K562 (cell line): Measurements from ENCODE around the gene LSR. TPM values are rescaled to one million over a fixed set of nuclear protein-coding genes. Genes with fewer than 3 reads are reported as not detected.
A peak's percentile ranks its signal among the peaks of the same experiment; 100 is the strongest.

Experiments
- CREM ChIP-seq: IDR thresholded peaks from 2 replicates; pipeline ENCODE4 v1.6.1; 2014; ENCODE audit warnings: antibody characterized with exemption, low read depth
- CTBP1 ChIP-seq: fragments of 450-650 bp; IDR thresholded peaks from 2 replicates; pipeline ENCODE4 v1.6.1; 2016; ENCODE audit warnings: borderline replicate concordance
- CXXC5 ChIP-seq: fragments of 250-450 bp; sonication (Bioruptor Pico); IDR thresholded peaks from 2 replicates; pipeline ENCODE4 v1.8.0; 2022; ENCODE audit warnings: inconsistent platforms, mild to moderate bottlenecking, moderate library complexity
- FOXP1 ChIP-seq: sonication (generic); formaldehyde crosslinking; IDR thresholded peaks from 2 replicates; pipeline ENCODE4 v1.8.0; 2022; ENCODE audit warnings: mild to moderate bottlenecking, missing genetic modification reagents
- JUND ChIP-seq, 2 experiments: IDR thresholded peaks; 2 replicates in 1 of 2; 3 replicates in 1 of 2; pipeline ENCODE4 v1.6.1; 2011; ENCODE audit warnings: borderline replicate concordance in 2 of 2, low read depth in 2 of 2, low read length in 2 of 2, improper control_type of control experiment in 1 of 2, missing biosample characterization in 1 of 2, missing genetic modification characterization in 1 of 2, missing genetic modification reagents in 1 of 2
- TEAD4 ChIP-seq, 2 experiments: sonication (generic) in 1 of 2; formaldehyde crosslinking in 1 of 2; IDR thresholded peaks; 2 replicates each; pipeline versions ENCODE4 v1.6.1 to v1.8.0; 2012 to 2022; ENCODE audit warnings: borderline replicate concordance in 1 of 2, inconsistent platforms in 1 of 2, low read length in 1 of 2, mild to moderate bottlenecking in 1 of 2, missing genetic modification reagents in 1 of 2
- polyA plus RNA-seq, 8 experiments: library from polyadenylated mRNA; depleted of rRNA in 4 of 8; stranded (reverse) in 5 of 8; unstranded in 3 of 8; fragments of >200 nt; fragmentation: Nextera tagmentation in 2 of 8; fragmentation: Illumina TruSeq in 1 of 8; extraction: Ambion mirVana in 2 of 8; extraction: Trizol in 1 of 8; gene quantifications; 2 replicates each; pipeline versions ENCODE4 v1.2.1 to v1.2.3, GENCODE V29; 2011 to 2014; ENCODE audit warnings: inconsistent platforms in 1 of 8, missing spikeins in 1 of 8
- total RNA-seq, 7 experiments: library from RNA; depleted of rRNA in 6 of 7; stranded (reverse); fragments of >200 nt in 6 of 7; fragmentation: Illumina TruSeq in 2 of 7; extraction: Trizol in 2 of 7; gene quantifications; 2 replicates each; pipeline versions ENCODE4 v1.2.1 to v1.2.3, GENCODE V29; 2011 to 2021; ENCODE audit warnings: low replicate concordance in 1 of 7
- TF ChIP-seq, protein P1 (sequence below): fragments of 450-650 bp; IDR thresholded peaks from 2 replicates; pipeline ENCODE4 v1.6.1; 2017; ENCODE audit warnings: antibody characterized with exemption, mild to moderate bottlenecking

Gene LSR
- total and polyA plus RNA-seq, 9 of the 15 experiments (the other 6 are each of a cell fraction or from before 2014, with no cell fraction given): 0.44 to 87.9 (median 28.0) TPM

DNA sequence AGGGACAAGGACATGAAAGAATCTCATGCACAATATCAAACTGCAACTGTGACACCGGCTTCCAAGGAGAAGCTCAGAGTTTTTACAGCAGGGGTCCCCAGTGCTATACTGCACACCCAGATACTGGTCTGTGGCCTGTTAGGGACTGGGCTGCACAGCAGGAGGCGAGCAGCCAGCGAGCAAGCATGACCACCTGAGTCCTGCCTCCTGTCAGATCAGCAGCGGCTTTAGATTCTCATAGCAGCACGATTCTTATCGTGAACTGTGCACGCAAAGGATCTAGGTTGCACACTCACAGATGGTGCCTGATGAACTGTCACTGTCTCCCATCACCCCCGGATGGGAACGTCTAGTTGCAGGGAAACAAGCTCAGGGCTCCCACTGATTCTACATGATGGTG is 67.1 kb downstream of the LSR start (continued):
- TF ChIP-seq, protein P1, sequence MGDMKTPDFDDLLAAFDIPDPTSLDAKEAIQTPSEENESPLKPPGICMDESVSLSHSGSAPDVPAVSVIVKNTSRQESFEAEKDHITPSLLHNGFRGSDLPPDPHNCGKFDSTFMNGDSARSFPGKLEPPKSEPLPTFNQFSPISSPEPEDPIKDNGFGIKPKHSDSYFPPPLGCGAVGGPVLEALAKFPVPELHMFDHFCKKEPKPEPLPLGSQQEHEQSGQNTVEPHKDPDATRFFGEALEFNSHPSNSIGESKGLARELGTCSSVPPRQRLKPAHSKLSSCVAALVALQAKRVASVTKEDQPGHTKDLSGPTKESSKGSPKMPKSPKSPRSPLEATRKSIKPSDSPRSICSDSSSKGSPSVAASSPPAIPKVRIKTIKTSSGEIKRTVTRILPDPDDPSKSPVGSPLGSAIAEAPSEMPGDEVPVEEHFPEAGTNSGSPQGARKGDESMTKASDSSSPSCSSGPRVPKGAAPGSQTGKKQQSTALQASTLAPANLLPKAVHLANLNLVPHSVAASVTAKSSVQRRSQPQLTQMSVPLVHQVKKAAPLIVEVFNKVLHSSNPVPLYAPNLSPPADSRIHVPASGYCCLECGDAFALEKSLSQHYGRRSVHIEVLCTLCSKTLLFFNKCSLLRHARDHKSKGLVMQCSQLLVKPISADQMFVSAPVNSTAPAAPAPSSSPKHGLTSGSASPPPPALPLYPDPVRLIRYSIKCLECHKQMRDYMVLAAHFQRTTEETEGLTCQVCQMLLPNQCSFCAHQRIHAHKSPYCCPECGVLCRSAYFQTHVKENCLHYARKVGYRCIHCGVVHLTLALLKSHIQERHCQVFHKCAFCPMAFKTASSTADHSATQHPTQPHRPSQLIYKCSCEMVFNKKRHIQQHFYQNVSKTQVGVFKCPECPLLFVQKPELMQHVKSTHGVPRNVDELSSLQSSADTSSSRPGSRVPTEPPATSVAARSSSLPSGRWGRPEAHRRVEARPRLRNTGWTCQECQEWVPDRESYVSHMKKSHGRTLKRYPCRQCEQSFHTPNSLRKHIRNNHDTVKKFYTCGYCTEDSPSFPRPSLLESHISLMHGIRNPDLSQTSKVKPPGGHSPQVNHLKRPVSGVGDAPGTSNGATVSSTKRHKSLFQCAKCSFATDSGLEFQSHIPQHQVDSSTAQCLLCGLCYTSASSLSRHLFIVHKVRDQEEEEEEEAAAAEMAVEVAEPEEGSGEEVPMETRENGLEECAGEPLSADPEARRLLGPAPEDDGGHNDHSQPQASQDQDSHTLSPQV: peak; percentile 47
- peak; percentile 52; the same call in 1 of the 2 replicates for TF ChIP-seq CREM
- peak; percentile 64; the same call in 1 of the 2 replicates for TF ChIP-seq CXXC5 (CRISPR knock-in tag)
- no peak for TF ChIP-seq FOXP1 (CRISPR knock-in tag)
- no peak for TF ChIP-seq JUND (IDR thresholded peaks at IDR 0.05; ENCODE audit: borderline replicate concordance, low read depth, low read length)
- peak; percentile 33; the same call in 1 of the 3 replicates for TF ChIP-seq JUND (tag; IDR thresholded peaks at IDR 0.05; ENCODE audit: borderline replicate concordance, low read depth, low read length)
- TF ChIP-seq CTBP1: peak; percentile 79; the same call in 1 of the 2 replicates
- TF ChIP-seq TEAD4 (IDR thresholded peaks at IDR 0.05; ENCODE audit: low read length): peak; percentile 56
- no peak for TF ChIP-seq TEAD4 (CRISPR knock-in tag; IDR thresholded peaks at IDR 0.05; ENCODE audit: borderline replicate concordance)
- TF ChIP-seq, all 486 proteins: peak for 19
